ENCODE results near the gene BCL7C. TPM values are rescaled to one million over a fixed set of nuclear protein-coding genes. Genes with fewer than 3 reads are reported as not detected.
"Not testable (repeated sequence)": the region's sequence is repeated elsewhere in the genome, so short reads cannot be mapped to it uniquely, and the experiment has no call there.

BCL7C gene
- polyA plus RNA-seq, 3 donors, result 32.6 to 49.7 (median 41.6) TPM

DNA sequence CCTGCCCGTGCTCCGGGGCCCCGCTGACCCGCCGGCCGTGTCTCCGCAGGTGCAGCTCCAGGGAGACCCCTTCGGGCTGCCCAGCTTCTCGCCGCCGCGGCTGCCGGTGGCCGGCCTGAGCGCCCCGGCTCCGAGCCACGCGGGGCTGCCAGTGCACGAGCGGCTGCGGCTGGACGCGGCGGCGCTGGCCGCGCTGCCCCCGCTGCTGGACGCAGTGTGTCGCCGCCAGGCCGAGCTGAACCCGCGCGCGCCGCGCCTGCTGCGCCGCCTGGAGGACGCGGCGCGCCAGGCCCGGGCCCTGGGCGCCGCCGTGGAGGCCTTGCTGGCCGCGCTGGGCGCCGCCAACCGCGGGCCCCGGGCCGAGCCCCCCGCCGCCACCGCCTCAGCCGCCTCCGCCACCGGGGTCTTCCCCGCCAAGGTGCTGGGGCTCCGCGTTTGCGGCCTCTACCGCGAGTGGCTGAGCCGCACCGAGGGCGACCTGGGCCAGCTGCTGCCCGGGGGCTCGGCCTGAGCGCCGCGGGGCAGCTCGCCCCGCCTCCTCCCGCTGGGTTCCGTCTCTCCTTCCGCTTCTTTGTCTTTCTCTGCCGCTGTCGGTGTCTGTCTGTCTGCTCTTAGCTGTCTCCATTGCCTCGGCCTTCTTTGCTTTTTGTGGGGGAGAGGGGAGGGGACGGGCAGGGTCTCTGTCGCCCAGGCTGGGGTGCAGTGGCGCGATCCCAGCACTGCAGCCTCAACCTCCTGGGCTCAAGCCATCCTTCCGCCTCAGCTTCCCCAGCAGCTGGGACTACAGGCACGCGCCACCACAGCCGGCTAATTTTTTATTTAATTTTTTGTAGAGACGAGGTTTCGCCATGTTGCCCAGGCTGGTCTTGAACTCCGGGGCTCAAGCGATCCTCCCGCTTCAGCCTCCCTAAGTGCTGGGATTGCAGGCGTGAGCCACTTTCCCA is 8.4 kb upstream of the BCL7C start:
- peak in 4 of 11 donors; percentile 53 to 71 (median 65) for DNase-seq (ENCODE audit: extremely low read depth in 1 of 11, low read depth in 9 of 11, low spot score in 4 of 11)

GRCh38 chr16:30901201-30902028 is 7.5 kb upstream of the BCL7C start:
- no peak for DNase-seq (ENCODE audit: extremely low read depth in 1 of 11, low read depth in 9 of 11, low spot score in 4 of 11)

DNA sequence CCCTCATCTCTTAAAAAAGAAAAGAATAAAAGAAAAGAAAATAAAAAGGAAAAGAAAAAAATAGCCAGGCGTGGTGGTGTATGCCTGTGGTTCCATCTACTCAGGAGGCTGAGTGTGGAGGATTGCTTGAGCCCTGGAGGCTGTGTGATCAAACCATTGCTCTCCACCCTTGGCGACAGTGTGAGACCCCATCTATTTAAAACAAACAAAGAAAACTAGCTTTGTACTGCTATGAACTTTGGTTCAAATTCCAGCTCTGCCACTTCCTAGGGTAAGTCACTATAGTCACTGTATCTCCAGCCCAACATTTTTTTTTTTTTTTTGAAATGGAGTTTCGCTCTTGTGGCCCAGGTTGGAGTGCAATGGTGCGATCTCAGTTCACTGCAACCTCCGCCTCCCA is 6.7 kb upstream of the BCL7C start:
- DNase-seq (ENCODE audit: extremely low read depth in 1 of 11, low read depth in 9 of 11, low spot score in 4 of 11), result no peak

- DNase-seq (ENCODE audit: extremely low read depth in 1 of 11, low read depth in 9 of 11, low spot score in 4 of 11), result no peak
Measured at GRCh38 chr16:30899794-30900193, 5.9 kb upstream of the BCL7C start.

GRCh38 chr16:30896889-30897733 is 3.2 kb upstream of the BCL7C start:
- peak in 9 of 11 donors; percentile 74 to 89 (median 86) for DNase-seq (ENCODE audit: extremely low read depth in 1 of 11, low read depth in 9 of 11, low spot score in 4 of 11)

DNA sequence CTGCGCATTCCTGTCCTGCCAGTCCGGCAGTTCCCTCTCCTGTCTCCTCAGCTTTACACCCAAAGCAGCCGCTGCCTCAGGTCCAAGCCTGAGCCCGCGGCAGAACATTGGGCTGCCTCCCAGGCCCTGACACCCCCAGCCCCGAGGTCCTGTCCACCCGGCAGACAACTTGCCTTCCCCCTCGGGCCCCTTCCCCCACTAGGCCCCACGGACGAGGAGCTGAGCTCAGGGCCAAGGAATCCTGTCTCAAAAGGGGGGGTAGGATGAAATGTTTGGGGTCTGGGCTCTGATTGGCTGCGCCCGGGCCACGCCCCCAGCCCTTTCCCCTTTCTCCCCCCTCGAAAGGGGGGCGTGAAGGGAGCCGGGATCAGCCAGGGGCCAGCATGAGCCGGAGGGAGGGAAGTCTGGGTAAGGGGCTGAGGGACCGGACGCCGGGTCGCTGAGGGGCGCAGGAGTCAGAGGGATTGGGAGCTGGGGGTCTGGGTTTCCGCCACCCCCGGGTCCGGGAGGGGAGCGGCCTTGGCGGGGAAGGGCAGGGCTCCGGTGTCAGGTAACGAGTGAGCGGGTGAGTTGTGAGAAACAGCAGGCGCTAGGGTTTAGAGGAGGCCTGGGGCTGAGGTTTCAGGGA is 2.5 kb upstream of the BCL7C start, which contains the start of gene CTF1:
TSS of gene CTF1 (plus strand) at position 354 of the 628 bp plus-strand sequence. CDS start at position 384, 30 bp downstream.
- DNase-seq (ENCODE audit: extremely low read depth in 1 of 11, low read depth in 9 of 11, low spot score in 4 of 11), result peak in 7 of 11 donors; percentile 62 to 87 (median 84)

DNA sequence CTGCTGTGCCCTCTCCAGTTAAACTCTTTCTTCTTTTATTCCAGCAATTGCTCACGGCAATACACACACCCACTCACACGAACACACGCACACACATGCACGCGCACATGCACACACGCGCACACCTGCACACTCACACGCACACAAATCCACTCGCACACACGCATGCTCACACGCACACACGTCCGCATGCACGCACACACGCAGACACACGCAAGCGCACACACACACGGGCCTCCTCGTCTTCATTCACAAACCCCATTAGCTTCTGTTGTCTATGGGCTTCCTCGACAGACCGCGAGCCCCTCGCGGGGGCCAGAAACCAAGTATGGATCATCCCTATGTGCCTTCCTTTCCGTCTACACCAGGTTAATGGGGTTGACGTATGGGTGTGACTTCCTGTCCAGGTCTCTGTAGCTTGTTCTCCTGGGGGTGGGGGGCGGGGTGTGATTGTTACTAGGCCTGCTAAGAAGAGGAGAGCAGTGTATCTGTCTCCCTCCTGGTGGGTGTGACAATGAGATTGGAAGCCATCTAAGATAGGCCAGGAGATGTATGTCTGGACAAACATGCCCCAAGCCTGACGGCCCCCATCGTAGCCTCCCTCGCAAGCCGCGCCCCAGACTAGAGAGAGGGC is 1.9 kb upstream of the BCL7C start:
- DNase-seq (ENCODE audit: extremely low read depth in 1 of 11, low read depth in 9 of 11, low spot score in 4 of 11), result no peak

- no peak for DNase-seq (ENCODE audit: extremely low read depth in 1 of 11, low read depth in 9 of 11, low spot score in 4 of 11)
Measured at GRCh38 chr16:30894540-30895368, 877 bp upstream of the BCL7C start.

DNA sequence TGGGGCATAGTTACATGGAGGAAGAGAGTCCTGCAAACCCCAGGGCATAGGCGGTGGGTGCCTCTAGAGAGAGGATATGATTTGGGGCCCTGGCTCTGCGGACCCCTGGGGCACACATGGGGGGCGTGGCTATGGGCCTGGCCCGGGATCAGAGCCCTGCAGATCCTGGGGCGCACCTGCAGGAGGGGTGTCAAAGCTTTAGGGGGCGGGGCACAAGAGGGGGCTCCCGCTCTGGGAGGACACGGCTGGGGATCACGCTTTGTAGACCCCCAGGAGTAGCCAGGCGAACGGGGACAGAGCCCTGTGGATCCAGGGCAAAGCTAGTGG is 497 bp downstream of the BCL7C start:
- no peak for DNase-seq (ENCODE audit: extremely low read depth in 1 of 11, low read depth in 9 of 11, low spot score in 4 of 11)

GRCh38 chr16:30892670-30893416 is 1.0 kb downstream of the BCL7C start:
- DNase-seq (ENCODE audit: extremely low read depth in 1 of 11, low read depth in 9 of 11, low spot score in 4 of 11), result no peak

DNA sequence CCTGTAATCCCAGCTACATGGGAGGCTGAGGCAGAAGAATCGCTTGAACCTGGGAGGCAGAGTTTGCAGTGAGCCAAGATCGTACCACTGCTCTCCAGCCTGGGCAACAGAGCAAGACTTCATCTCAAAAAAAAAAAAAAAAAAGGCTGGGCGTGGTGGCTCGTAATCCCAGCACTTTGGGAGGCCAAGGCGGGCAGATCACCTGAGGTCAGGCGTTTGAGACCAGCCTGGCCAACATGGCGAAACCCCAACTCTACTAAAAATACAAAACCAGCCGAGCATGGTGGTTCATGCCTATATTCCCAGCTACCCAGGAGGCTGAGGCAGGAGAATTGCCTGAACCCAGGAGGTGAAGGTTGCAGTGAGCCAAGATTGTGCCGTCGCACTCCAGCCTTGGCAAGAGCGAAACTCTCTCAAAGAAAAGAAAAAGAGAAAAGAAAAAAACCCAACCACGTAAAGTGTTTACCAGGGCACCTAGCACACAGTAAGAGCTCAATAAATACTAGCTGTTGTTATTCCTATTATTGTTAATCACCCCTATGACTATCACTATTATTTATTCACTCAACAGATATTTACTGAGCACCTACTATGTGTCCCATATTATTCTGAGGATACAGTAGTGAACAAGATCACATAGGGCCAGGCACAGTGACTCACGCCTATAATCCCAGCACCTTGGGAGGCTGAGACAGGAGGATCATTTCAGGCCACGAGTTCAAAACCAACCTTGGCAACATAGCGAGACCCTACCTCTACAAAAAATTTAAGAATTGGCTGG is 2.6 kb downstream of the BCL7C start:
- not testable (repeated sequence) for DNase-seq (ENCODE audit: extremely low read depth in 1 of 11, low read depth in 9 of 11, low spot score in 4 of 11)

- DNase-seq (ENCODE audit: extremely low read depth in 1 of 11, low read depth in 9 of 11, low spot score in 4 of 11), result peak in 1 of 11 donors; percentile 47
Measured at GRCh38 chr16:30889721-30890120, 4.2 kb downstream of the BCL7C start.

GRCh38 chr16:30888856-30889499 is 4.9 kb downstream of the BCL7C start:
- no peak for DNase-seq (ENCODE audit: extremely low read depth in 1 of 11, low read depth in 9 of 11, low spot score in 4 of 11)

- DNase-seq (ENCODE audit: extremely low read depth in 1 of 11, low read depth in 9 of 11, low spot score in 4 of 11), result no peak
Measured at GRCh38 chr16:30887927-30888326, 6.0 kb downstream of the BCL7C start.

- DNase-seq (ENCODE audit: extremely low read depth in 1 of 11, low read depth in 9 of 11, low spot score in 4 of 11), result no peak
Measured at GRCh38 chr16:30886145-30886544, 7.7 kb downstream of the BCL7C start.

All from renal cortex interstitium (tissue), 11 donors.